Erythroblast (primary cell): Measurements from ENCODE around the gene ERICH6B.

ENCODE experiments used
- GATA1 ChIP-seq: IDR thresholded peaks from 2 replicates; pipeline ENCODE4 v1.6.1; 2011; ENCODE audit warnings: low read depth, mild to moderate bottlenecking, control low read depth, low read length, moderate library complexity
- POLR2A ChIP-seq: IDR thresholded peaks from 2 replicates; pipeline ENCODE4 v1.6.1; 2011; ENCODE audit warnings: mild to moderate bottlenecking, low read length

GRCh38 chr13:45537516-45537915, 78.0 kb downstream of the ERICH6B start:
- TF ChIP-seq POLR2A (no peak), GATA1 (no peak)
